ENCODE data around the gene ARMC6. TPM values are rescaled to one million over a fixed set of nuclear protein-coding genes. Genes with fewer than 3 reads are reported as not detected.
A peak's percentile ranks its signal among the peaks of the same experiment; 100 is the strongest.

ARMC6 gene
- polyA plus RNA-seq, 3 donors = 34.7 to 41.6 (median 40.8) TPM

GRCh38 chr19:19053508-19054314, 20.3 kb downstream of the ARMC6 start:
- no peak for DNase-seq

- no peak for DNase-seq
Measured at GRCh38 chr19:19054315-19054938, 21.0 kb downstream of the ARMC6 start.

GRCh38 chr19:19054939-19055440, 21.6 kb downstream of the ARMC6 start:
- no peak for DNase-seq

- DNase-seq = no peak
Measured at GRCh38 chr19:19055701-19056100, 22.3 kb downstream of the ARMC6 start.

- DNase-seq = no peak
Measured at GRCh38 chr19:19056636-19057275, 23.4 kb downstream of the ARMC6 start.

GRCh38 chr19:19057317-19057716, 23.9 kb downstream of the ARMC6 start:
- DNase-seq = no peak

GRCh38 chr19:19057720-19058119, 24.3 kb downstream of the ARMC6 start:
- no peak for DNase-seq

GRCh38 chr19:19059018-19059836, 25.8 kb downstream of the ARMC6 start:
- no peak for DNase-seq

GRCh38 chr19:19059837-19060611, 26.6 kb downstream of the ARMC6 start:
- no peak for DNase-seq

- DNase-seq = no peak
Measured at GRCh38 chr19:19061506-19061905, 28.1 kb downstream of the ARMC6 start.

- DNase-seq = peak; percentile 52
Measured at GRCh38 chr19:19062454-19063182, 29.2 kb downstream of the ARMC6 start.

GRCh38 chr19:19063183-19064097, 30.0 kb downstream of the ARMC6 start, which contains the start of gene SLC25A42:
Gene SLC25A42, plus strand, starts transcription at chr19:19063994. Its CDS starts 32,131 bp downstream, at chr19:19096125.
- DNase-seq = peak; percentile 100

- DNase-seq = no peak
Measured at GRCh38 chr19:19064098-19064722, 30.8 kb downstream of the ARMC6 start.

- DNase-seq = no peak
Measured at GRCh38 chr19:19064811-19065745, 31.7 kb downstream of the ARMC6 start.

- no peak for DNase-seq
Measured at GRCh38 chr19:19067276-19068072, 34.1 kb downstream of the ARMC6 start.
